Measurements from ENCODE around the gene ERC1.

GRCh38 chr12:1529862-1530591, 539.0 kb downstream of the ERC1 start:
- no peak for TF ChIP-seq GABPA (IDR thresholded peaks at IDR 0.05; ENCODE audit: low read depth)
- TF ChIP-seq CTCF (IDR thresholded peaks at IDR 0.05; ENCODE audit: insufficient read depth, low read length), result no peak
- TF ChIP-seq REST (IDR thresholded peaks at IDR 0.05; ENCODE audit: insufficient replicate concordance, low read depth), result no peak
